ENCODE results near the gene CFAP74.

DNA sequence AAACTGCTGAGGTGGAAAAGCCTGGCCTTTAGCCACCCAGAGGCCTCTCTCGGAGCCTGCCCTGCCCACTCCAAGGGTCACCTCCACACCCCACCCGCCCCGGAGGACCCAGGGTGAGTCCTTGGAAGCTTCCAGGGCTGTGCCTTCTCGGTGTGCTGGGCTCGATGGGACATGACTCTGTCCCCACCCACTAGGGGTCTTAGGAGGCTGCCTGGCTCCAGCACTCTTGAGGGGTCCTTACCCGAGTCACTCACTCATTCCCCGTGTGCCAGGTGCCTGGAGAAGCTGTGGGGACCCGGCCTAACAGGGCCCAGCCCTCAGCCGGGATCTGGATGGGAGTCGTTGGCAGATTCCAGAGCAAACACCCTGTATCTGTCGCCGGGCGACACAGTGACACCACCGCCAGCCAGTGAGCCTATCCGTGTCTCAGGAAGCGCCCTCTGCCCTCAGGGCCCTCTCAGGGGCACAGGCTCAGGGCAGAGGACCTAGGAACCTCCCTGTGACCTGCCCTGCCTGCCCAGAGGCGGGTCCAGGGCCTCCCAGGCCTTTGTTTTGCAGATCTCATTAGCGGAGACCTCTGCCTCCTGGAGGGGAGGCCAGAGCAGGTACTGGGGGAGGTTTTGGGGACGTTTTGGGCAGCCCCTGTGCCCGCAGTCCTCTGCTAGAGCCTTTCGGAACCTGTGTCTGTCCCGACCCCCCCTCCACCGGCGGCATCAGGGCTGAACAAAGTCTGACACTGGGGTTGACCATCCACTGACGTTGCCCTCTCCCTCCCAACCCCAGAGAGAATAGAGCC is 43.6 kb upstream of the CFAP74 start:
- TF ChIP-seq, protein P1, sequence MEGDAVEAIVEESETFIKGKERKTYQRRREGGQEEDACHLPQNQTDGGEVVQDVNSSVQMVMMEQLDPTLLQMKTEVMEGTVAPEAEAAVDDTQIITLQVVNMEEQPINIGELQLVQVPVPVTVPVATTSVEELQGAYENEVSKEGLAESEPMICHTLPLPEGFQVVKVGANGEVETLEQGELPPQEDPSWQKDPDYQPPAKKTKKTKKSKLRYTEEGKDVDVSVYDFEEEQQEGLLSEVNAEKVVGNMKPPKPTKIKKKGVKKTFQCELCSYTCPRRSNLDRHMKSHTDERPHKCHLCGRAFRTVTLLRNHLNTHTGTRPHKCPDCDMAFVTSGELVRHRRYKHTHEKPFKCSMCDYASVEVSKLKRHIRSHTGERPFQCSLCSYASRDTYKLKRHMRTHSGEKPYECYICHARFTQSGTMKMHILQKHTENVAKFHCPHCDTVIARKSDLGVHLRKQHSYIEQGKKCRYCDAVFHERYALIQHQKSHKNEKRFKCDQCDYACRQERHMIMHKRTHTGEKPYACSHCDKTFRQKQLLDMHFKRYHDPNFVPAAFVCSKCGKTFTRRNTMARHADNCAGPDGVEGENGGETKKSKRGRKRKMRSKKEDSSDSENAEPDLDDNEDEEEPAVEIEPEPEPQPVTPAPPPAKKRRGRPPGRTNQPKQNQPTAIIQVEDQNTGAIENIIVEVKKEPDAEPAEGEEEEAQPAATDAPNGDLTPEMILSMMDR (IDR thresholded peaks at IDR 0.05; ENCODE audit: extremely low read depth in 1 of 2, insufficient read depth in 1 of 2, low read depth in 1 of 2, low read length in 2 of 2): no peak
- TF ChIP-seq, protein P2, sequence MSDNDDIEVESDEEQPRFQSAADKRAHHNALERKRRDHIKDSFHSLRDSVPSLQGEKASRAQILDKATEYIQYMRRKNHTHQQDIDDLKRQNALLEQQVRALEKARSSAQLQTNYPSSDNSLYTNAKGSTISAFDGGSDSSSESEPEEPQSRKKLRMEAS (IDR thresholded peaks at IDR 0.05; ENCODE audit: insufficient read depth, insufficient read length): no peak
- TF ChIP-seq FOS (IDR thresholded peaks at IDR 0.05; ENCODE audit: borderline replicate concordance, insufficient read depth, low read length) (no peak), POLR2A (IDR thresholded peaks at IDR 0.05; ENCODE audit: low read depth, low read length) (no peak), POLR2AphosphoS5 (IDR thresholded peaks at IDR 0.05; ENCODE audit: insufficient read depth, low read depth, low read length) (no peak), EZH2 (IDR thresholded peaks at IDR 0.05; ENCODE audit: borderline replicate concordance, low read depth, low read length, severe bottlenecking) (no peak), MYC (IDR thresholded peaks at IDR 0.05; ENCODE audit: low read depth, low read length) (no peak)

All from endothelial cell of umbilical vein (primary cell).